RWPE2 (cell line): ENCODE results near the gene TSEN2.

ENCODE experiments used
- ATAC-seq: fragments of 200-7000 bp; cut with Tn5 transposase; 3 replicates; pipeline ENCODE4 v1.9.1; 2021; ENCODE audit warnings: low read depth
- DNase-seq: peaks from one replicate; pipeline ENCODE4 v3.0.0-alpha.2; 2020; ENCODE audit warnings: low spot score
- H3K27ac ChIP-seq: fragments of 450-650 bp; 2 replicates; pipeline ENCODE4 v1.5.1; 2017; ENCODE audit warnings: mild to moderate bottlenecking; ENCODE audit not compliant: poor library complexity, severe bottlenecking
- H3K27me3 ChIP-seq: fragments of 250-450 bp; sonication (Bioruptor Pico); 2 replicates; pipeline ENCODE4 v1.5.1; 2021; ENCODE audit warnings: mild to moderate bottlenecking, moderate library complexity; ENCODE audit not compliant: insufficient read depth, poor library complexity, severe bottlenecking
- H3K36me3 ChIP-seq: fragments of 250-450 bp; sonication (Bioruptor Pico); 2 replicates; pipeline ENCODE4 v1.5.1; 2020; ENCODE audit warnings: low read depth, mild to moderate bottlenecking, moderate library complexity
- H3K4me1 ChIP-seq: fragments of 250-450 bp; sonication (Bioruptor Pico); 2 replicates; pipeline ENCODE4 v1.5.1; 2021; ENCODE audit warnings: mild to moderate bottlenecking, moderate library complexity; ENCODE audit not compliant: insufficient read depth, poor library complexity, severe bottlenecking
- H3K4me3 ChIP-seq: fragments of 250-450 bp; sonication (Bioruptor Pico); 2 replicates; pipeline ENCODE4 v1.5.1; 2021; ENCODE audit warnings: mild to moderate bottlenecking, moderate library complexity; ENCODE audit not compliant: severe bottlenecking
- H3K9me3 ChIP-seq: fragments of 250-450 bp; sonication (Bioruptor Pico); 2 replicates; pipeline ENCODE4 v1.5.1; 2021; ENCODE audit warnings: mild to moderate bottlenecking, moderate library complexity; ENCODE audit not compliant: severe bottlenecking
- CTCF ChIP-seq: fragments of 450-650 bp; IDR thresholded peaks from one replicate; pipeline ENCODE4 v1.5.1; 2017; ENCODE audit warnings: mild to moderate bottlenecking, moderate library complexity; ENCODE audit not compliant: poor library complexity, severe bottlenecking

The TSEN2 gene

GRCh38 chr3:12562451-12562850 lies 78.2 kb downstream of the TSEN2 start:
- no peak for DNase-seq
- H3K4me3 ChIP-seq: no peak overlapping the region
- peaks cover 9% of the 10 kb centered on the region for H3K4me1 ChIP-seq
- H3K27me3 ChIP-seq: no peaks in the 10 kb centered on the region
- H3K36me3 ChIP-seq: peaks cover 5% of the 10 kb centered on the region; the same call in 1 of the 2 replicates
- no peak overlapping the region for H3K27ac ChIP-seq
- no peak for TF ChIP-seq CTCF
- no peak for ATAC-seq
- H3K9me3 ChIP-seq: peaks cover 4% of the 10 kb centered on the region

DNA sequence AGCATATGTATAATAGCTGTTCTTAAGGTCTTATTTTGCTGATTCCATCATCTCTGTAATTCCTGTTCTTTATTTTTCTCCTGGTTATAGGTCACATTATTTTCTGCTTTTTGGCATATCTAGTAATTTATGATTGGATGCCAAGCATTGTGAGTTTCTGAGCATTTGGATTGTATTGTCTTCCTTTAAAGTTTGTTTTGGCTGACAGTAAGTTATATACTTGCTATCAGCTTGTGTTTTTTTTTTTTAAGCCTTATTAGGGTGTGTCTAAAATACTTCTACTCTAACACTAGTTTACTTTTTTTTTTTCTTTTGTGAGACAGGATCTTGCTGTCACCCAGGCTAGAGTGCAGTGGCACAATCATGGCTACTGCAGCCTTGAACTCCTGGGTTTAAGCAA lies 82.7 kb downstream of the TSEN2 start:
- no peak for TF ChIP-seq CTCF
- H3K27ac ChIP-seq: no peak overlapping the region
- H3K9me3 ChIP-seq: peaks cover 4% of the 10 kb centered on the region
- DNase-seq (no peak), ATAC-seq (no peak)
- no peaks in the 10 kb centered on the region for H3K4me1 ChIP-seq
- H3K4me3 ChIP-seq: no peak overlapping the region
- H3K36me3 ChIP-seq: peaks cover 34% of the 10 kb centered on the region
- no peaks in the 10 kb centered on the region for H3K27me3 ChIP-seq

- TF ChIP-seq CTCF: no peak
- H3K4me3 ChIP-seq: no peak overlapping the region
- H3K27me3 ChIP-seq: no peaks in the 10 kb centered on the region
- peaks cover 49% of the 10 kb centered on the region for H3K36me3 ChIP-seq
- no peak for ATAC-seq
- H3K27ac ChIP-seq: no peak overlapping the region
- DNase-seq: no peak
- H3K9me3 ChIP-seq: peaks cover 4% of the 10 kb centered on the region
- H3K4me1 ChIP-seq: no peaks in the 10 kb centered on the region
Measured at GRCh38 chr3:12568747-12569146, 84.5 kb downstream of the TSEN2 start.

- Histone ChIP-seq H3K27me3 (no peaks in the 10 kb centered on the region), H3K4me1 (no peaks in the 10 kb centered on the region), H3K36me3 (peaks cover 58% of the 10 kb centered on the region), H3K27ac (no peak overlapping the region), H3K4me3 (no peak overlapping the region), H3K9me3 (peaks cover 4% of the 10 kb centered on the region)
- TF ChIP-seq CTCF: no peak
- DNase-seq (no peak), ATAC-seq (no peak)
Measured at GRCh38 chr3:12569836-12570235, 85.6 kb downstream of the TSEN2 start.

GRCh38 chr3:12571986-12572385 lies 87.7 kb downstream of the TSEN2 start:
- no peak for DNase-seq
- Histone ChIP-seq H3K27ac (no peak overlapping the region), H3K4me1 (no peaks in the 10 kb centered on the region), H3K4me3 (no peak overlapping the region), H3K9me3 (no peaks in the 10 kb centered on the region), H3K36me3 (peaks cover 73% of the 10 kb centered on the region), H3K27me3 (no peaks in the 10 kb centered on the region)
- no peak for TF ChIP-seq CTCF
- ATAC-seq: no peak
